ENCODE results near the gene HOXA5. TPM values are rescaled to one million over a fixed set of nuclear protein-coding genes. Genes with fewer than 3 reads are reported as not detected.

HOXA5 gene
- total RNA-seq, 1 donor from 2014 or later = not detected

DNA sequence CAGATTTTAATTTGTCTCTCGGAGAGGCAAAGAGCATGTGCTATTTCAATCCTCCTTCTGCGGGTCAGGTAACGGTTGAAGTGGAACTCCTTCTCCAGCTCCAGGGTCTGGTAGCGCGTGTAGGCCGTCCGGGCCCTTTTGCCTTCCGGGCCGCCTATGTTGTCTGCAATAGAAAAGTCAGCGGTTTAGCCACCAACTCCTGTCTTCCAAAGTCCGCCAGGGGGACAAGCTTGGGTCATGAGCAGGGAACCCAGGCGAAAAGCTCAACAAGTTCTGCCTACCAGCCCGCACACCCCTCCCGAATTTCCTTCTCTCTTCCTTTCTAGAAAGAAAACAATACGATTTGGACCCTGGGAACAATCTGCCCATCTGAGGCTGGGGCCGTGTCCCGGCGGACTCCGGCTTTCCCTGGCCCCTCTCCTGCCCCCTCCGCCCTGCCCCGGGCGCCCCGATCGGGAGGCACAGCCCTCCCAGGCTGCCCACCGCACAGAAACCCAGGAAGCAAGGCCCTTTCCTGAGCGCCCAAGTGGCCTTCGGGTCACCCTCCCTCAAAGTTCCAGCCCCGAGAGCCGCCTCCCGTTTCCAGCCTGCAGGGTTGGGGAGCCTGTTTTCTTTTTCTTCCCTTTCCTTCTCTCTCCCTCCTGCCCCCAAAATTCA lies 1.4 kb downstream of the HOXA5 start:
- H3K27ac Mint-ChIP-seq (ENCODE audit: unreplicated experiment) = no peak overlapping the region
- TF ChIP-seq, protein P1, sequence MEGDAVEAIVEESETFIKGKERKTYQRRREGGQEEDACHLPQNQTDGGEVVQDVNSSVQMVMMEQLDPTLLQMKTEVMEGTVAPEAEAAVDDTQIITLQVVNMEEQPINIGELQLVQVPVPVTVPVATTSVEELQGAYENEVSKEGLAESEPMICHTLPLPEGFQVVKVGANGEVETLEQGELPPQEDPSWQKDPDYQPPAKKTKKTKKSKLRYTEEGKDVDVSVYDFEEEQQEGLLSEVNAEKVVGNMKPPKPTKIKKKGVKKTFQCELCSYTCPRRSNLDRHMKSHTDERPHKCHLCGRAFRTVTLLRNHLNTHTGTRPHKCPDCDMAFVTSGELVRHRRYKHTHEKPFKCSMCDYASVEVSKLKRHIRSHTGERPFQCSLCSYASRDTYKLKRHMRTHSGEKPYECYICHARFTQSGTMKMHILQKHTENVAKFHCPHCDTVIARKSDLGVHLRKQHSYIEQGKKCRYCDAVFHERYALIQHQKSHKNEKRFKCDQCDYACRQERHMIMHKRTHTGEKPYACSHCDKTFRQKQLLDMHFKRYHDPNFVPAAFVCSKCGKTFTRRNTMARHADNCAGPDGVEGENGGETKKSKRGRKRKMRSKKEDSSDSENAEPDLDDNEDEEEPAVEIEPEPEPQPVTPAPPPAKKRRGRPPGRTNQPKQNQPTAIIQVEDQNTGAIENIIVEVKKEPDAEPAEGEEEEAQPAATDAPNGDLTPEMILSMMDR (IDR thresholded peaks at IDR 0.05) = no peak
- no peak for DNase-seq (ENCODE audit: extremely low spot score, unreplicated experiment)
- no peaks in the 10 kb centered on the region for H3K36me3 Mint-ChIP-seq (ENCODE audit: unreplicated experiment)
- H3K4me3 Mint-ChIP-seq (ENCODE audit: unreplicated experiment) = peak overlapping the region; percentile 14
- H3K4me1 Mint-ChIP-seq (ENCODE audit: unreplicated experiment) = peaks cover 8% of the 10 kb centered on the region
- peaks cover 90% of the 10 kb centered on the region for H3K27me3 Mint-ChIP-seq (ENCODE audit: unreplicated experiment)
- no peaks in the 10 kb centered on the region for H3K9me3 Mint-ChIP-seq (ENCODE audit: unreplicated experiment)

DNA sequence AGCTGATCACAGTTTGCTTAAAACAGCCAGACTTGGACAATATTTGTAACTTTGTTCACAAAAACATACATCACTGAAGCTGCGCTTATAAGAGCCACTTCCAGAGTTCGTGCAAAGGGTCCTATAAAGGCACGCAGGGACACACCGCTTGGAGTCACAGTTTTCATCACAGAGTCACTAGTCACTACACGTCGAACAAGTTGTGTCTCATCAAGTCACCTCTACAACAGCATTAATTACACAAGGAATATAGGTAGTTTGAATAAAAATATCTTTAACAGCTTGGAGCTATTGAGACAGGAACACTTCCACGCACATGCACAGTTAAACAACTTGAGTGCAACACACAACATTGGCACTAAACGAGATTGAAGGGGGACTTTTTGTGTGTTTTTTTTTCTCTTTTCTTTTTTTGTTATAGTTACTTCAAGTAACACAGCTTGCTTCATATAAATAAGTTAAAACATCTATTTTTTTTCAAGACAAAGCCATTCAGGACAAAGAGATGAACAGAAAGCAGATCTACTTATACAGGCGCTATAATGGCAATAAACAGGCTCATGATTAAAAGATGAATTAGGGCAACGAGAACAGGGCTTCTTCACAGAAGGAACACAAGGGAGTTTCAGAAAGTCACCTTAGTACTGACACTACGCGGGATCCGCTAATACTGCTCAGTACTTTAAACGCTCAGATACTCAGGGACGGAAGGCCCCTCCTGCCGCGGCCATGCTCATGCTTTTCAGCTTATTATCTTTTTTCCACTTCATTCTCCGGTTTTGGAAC lies 2.2 kb downstream of the HOXA5 start:
- Mint-ChIP-seq H3K4me3 (ENCODE audit: unreplicated experiment) (no peak overlapping the region), H3K36me3 (ENCODE audit: unreplicated experiment) (no peaks in the 10 kb centered on the region), H3K27me3 (ENCODE audit: unreplicated experiment) (peaks cover 90% of the 10 kb centered on the region), H3K4me1 (ENCODE audit: unreplicated experiment) (peaks cover 8% of the 10 kb centered on the region), H3K27ac (ENCODE audit: unreplicated experiment) (no peak overlapping the region), H3K9me3 (ENCODE audit: unreplicated experiment) (no peaks in the 10 kb centered on the region)
- no peak for DNase-seq (ENCODE audit: extremely low spot score, unreplicated experiment)
- TF ChIP-seq, protein P1 (IDR thresholded peaks at IDR 0.05) = no peak

DNA sequence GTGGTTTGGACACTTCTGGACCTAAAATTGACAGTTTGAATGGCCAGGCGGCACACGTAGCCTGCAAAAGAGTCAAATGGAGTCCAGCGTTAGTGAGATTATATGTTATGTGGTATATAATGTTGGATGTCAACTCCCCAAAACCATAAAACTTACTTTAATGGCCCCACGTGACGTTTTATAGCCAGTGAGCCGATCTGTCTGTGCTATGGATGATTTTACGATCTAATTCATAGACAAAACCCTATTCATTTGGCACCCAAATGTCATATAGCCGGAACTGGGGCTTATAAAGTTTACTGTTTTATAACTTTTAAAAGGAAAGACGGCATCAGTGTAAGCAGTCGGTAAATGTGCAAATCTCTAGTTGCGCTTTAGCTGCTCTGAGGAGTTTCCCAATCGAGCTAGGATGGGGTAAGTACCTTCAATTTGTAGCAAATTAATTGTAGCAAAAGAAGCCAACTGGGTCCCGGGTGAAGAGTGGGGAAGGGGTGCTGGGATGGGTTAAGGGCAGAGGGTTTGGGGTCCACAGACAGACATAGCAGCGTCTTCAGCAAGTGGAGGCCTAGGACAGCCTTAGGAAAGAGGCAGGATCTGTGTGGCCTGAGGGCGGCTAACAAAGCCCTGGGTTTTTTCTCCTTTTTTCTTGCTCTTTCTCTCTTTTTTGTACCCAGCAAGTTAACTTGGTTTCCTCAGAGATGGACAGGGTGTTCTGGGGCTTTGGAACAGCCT lies 3.2 kb downstream of the HOXA5 start:
- Mint-ChIP-seq H3K9me3 (ENCODE audit: unreplicated experiment) (no peaks in the 10 kb centered on the region), H3K4me1 (ENCODE audit: unreplicated experiment) (peaks cover 8% of the 10 kb centered on the region), H3K27me3 (ENCODE audit: unreplicated experiment) (peaks cover 90% of the 10 kb centered on the region), H3K36me3 (ENCODE audit: unreplicated experiment) (no peaks in the 10 kb centered on the region), H3K4me3 (ENCODE audit: unreplicated experiment) (no peak overlapping the region), H3K27ac (ENCODE audit: unreplicated experiment) (no peak overlapping the region)
- DNase-seq (ENCODE audit: extremely low spot score, unreplicated experiment) = no peak
- TF ChIP-seq, protein P1 (IDR thresholded peaks at IDR 0.05) = no peak

DNA sequence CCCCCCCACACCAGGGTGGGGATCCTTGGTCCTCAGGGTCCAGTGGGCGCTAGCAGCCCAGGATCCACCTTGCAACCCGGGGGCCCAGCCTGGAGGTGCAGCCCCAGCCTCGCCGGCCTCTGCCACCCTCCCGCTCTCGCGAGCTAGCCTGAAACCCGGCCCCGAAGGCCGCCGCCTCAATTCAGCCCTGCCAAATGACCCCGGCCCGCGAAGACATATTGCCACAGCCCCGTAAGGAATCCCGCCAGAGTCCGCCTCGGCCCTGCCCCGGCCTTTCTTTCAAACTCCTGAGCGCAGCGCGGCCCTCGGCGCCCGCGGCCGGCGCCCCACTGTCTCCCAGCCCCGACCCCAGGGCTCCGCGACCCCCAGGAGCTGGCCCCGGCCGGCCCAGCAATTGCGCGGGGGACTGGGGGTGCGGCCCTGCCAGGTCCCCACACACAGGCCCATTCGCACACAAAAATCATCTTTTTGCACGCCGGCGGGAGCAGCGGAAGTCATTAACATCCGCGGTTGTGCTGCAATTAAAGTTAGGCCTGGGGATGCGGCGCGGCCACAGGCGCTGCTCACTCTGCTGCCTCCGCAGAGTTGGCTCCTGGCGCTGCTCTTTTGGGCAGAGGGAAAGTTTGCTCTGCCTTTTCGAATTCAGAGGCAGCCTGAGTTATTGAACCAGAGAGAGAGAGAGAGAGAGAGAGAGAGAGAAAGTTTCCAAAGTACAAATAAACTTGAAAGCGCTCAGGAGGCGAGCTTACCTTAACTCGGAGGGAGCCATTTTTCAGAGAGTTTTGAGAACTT lies 4.0 kb downstream of the HOXA5 start:
- H3K4me1 Mint-ChIP-seq (ENCODE audit: unreplicated experiment) = peaks cover 8% of the 10 kb centered on the region
- no peaks in the 10 kb centered on the region for H3K9me3 Mint-ChIP-seq (ENCODE audit: unreplicated experiment)
- no peak overlapping the region for H3K4me3 Mint-ChIP-seq (ENCODE audit: unreplicated experiment)
- no peak for DNase-seq (ENCODE audit: extremely low spot score, unreplicated experiment)
- H3K27ac Mint-ChIP-seq (ENCODE audit: unreplicated experiment) = no peak overlapping the region
- TF ChIP-seq, protein P1 (IDR thresholded peaks at IDR 0.05) = no peak
- H3K36me3 Mint-ChIP-seq (ENCODE audit: unreplicated experiment) = no peaks in the 10 kb centered on the region
- H3K27me3 Mint-ChIP-seq (ENCODE audit: unreplicated experiment) = peaks cover 92% of the 10 kb centered on the region
